SKM-1 treated with dmso at 0.1 percent for 144 hours (cell line): ENCODE measurements around the gene HES1.
"Not testable (repeated sequence)": the region's sequence is repeated elsewhere in the genome, so short reads cannot be mapped to it uniquely, and the experiment has no call there.

ENCODE experiments used
- DNase-seq: peaks from one replicate; lab custom pipeline; 2025; ENCODE audit not compliant: unreplicated experiment; lab: John Stamatoyannopoulos, UW

HES1 gene

GRCh38 chr3:194139814-194140391 lies 4.0 kb downstream of the HES1 start:
- DNase-seq = no peak

GRCh38 chr3:194140520-194141414 lies 4.8 kb downstream of the HES1 start:
- no peak for DNase-seq

GRCh38 chr3:194141415-194142155 lies 5.6 kb downstream of the HES1 start:
- no peak for DNase-seq

- DNase-seq = no peak
Observed at GRCh38 chr3:194142156-194142910, 6.4 kb downstream of the HES1 start.

- no peak for DNase-seq
Observed at GRCh38 chr3:194145702-194146101, 9.8 kb downstream of the HES1 start.

- no peak for DNase-seq
Observed at GRCh38 chr3:194147679-194148078, 11.7 kb downstream of the HES1 start.

- no peak for DNase-seq
Observed at GRCh38 chr3:194148383-194148782, 12.4 kb downstream of the HES1 start.

GRCh38 chr3:194150252-194150934 lies 14.4 kb downstream of the HES1 start:
- DNase-seq = no peak

- DNase-seq = not testable (repeated sequence)
Observed at GRCh38 chr3:194150935-194151302, 15.0 kb downstream of the HES1 start.

GRCh38 chr3:194154346-194154745 lies 18.4 kb downstream of the HES1 start:
- no peak for DNase-seq

- DNase-seq = no peak
Observed at GRCh38 chr3:194156095-194156494, 20.1 kb downstream of the HES1 start.

GRCh38 chr3:194158942-194159439 lies 23.0 kb downstream of the HES1 start:
- DNase-seq = no peak

- no peak for DNase-seq
Observed at GRCh38 chr3:194160158-194160557, 24.2 kb downstream of the HES1 start.

- DNase-seq = no peak
Observed at GRCh38 chr3:194161131-194162045, 25.4 kb downstream of the HES1 start.

GRCh38 chr3:194162070-194162678 lies 26.2 kb downstream of the HES1 start:
- no peak for DNase-seq

GRCh38 chr3:194162817-194163584 lies 27.1 kb downstream of the HES1 start:
- no peak for DNase-seq

- DNase-seq = no peak
Observed at GRCh38 chr3:194163697-194164096, 27.7 kb downstream of the HES1 start.

GRCh38 chr3:194164861-194165260 lies 28.9 kb downstream of the HES1 start:
- no peak for DNase-seq
